HepG2 (cell line): Measurements from ENCODE around the gene MGAT4D. TPM values are rescaled to one million over a fixed set of nuclear protein-coding genes. Genes with fewer than 3 reads are reported as not detected.

ENCODE experiments used
- BRCA1 ChIP-seq: sonication (generic); formaldehyde crosslinking; IDR thresholded peaks from 2 replicates; pipeline ENCODE4 v1.4.0; 2020; ENCODE audit warnings: missing genetic modification reagents
- FOXA1 ChIP-seq, 2 experiments: fragments of 450-650 bp in 1 of 2; sonication (generic) in 1 of 2; formaldehyde crosslinking in 1 of 2; IDR thresholded peaks; 2 replicates each; pipeline versions ENCODE4 v1.4.0 to v1.6.1; 2016 to 2020; ENCODE audit warnings: missing genetic modification reagents in 1 of 2
- JUNB ChIP-seq: sonication (generic); formaldehyde crosslinking; IDR thresholded peaks from 2 replicates; pipeline ENCODE4 v1.8.0; 2022; ENCODE audit warnings: missing genetic modification reagents, mild to moderate bottlenecking, borderline replicate concordance
- MAFK ChIP-seq, 2 experiments: IDR thresholded peaks in 1 of 2; conservative IDR thresholded peaks in 1 of 2; 2 replicates each; pipeline ENCODE4 v1.6.1; 2011; ENCODE audit warnings: improper control_type of control experiment in 2 of 2, low read length in 2 of 2
- MBD4 ChIP-seq: IDR thresholded peaks from 2 replicates; pipeline ENCODE4 v1.6.1; 2012; ENCODE audit warnings: low read length, inconsistent platforms, borderline replicate concordance
- REL ChIP-seq: sonication (generic); formaldehyde crosslinking; conservative IDR thresholded peaks from 2 replicates; pipeline ENCODE4 v1.8.0; 2022; ENCODE audit warnings: mild to moderate bottlenecking, missing genetic modification reagents, moderate library complexity
- SMAD1 ChIP-seq: sonication (generic); formaldehyde crosslinking; IDR thresholded peaks from 2 replicates; pipeline ENCODE4 v1.4.0; 2020; ENCODE audit warnings: missing genetic modification reagents, low read depth, mild to moderate bottlenecking, borderline replicate concordance
- SMARCE1 ChIP-seq: fragments of 450-650 bp; IDR thresholded peaks from 2 replicates; pipeline ENCODE4 v1.6.1; 2017; ENCODE audit warnings: borderline replicate concordance
- SMC3 ChIP-seq: IDR thresholded peaks from 2 replicates; pipeline ENCODE4 v1.6.1; 2011; ENCODE audit warnings: low read length, improper control_type of control experiment
- ZBTB20 ChIP-seq: sonication (generic); formaldehyde crosslinking; IDR thresholded peaks from 2 replicates; pipeline ENCODE4 v1.8.1; 2023; ENCODE audit warnings: missing genetic modification reagents, low read depth, mild to moderate bottlenecking, borderline replicate concordance
- ZC3H4 ChIP-seq: sonication (generic); formaldehyde crosslinking; IDR thresholded peaks from 2 replicates; pipeline ENCODE4 v1.4.0; 2020; ENCODE audit warnings: missing genetic modification reagents, borderline replicate concordance
- ZFP1 ChIP-seq: IDR thresholded peaks from 2 replicates; pipeline ENCODE4 v1.6.1; 2016
- ZNF230 ChIP-seq: sonication (generic); formaldehyde crosslinking; IDR thresholded peaks from 2 replicates; pipeline ENCODE4 v1.4.0; 2020; ENCODE audit warnings: mild to moderate bottlenecking, missing genetic modification reagents
- ZNF331 ChIP-seq: sonication (generic); formaldehyde crosslinking; IDR thresholded peaks from 2 replicates; pipeline ENCODE4 v1.4.0; 2020; ENCODE audit warnings: missing genetic modification reagents
- ZNF570 ChIP-seq: sonication (generic); formaldehyde crosslinking; IDR thresholded peaks from 2 replicates; pipeline ENCODE4 v1.4.0; 2020; ENCODE audit warnings: mild to moderate bottlenecking, missing genetic modification reagents, borderline replicate concordance
- ZNF83 ChIP-seq: sonication (generic); formaldehyde crosslinking; IDR thresholded peaks from 2 replicates; pipeline ENCODE4 v1.4.0; 2020; ENCODE audit warnings: missing genetic modification reagents, mild to moderate bottlenecking, borderline replicate concordance
- polyA plus RNA-seq, 8 experiments: library from polyadenylated mRNA; depleted of rRNA in 3 of 8; stranded (reverse) in 7 of 8; unstranded in 1 of 8; fragments of >200 nt; fragmentation: Illumina TruSeq in 4 of 8; extraction: Trizol in 4 of 8; gene quantifications; 2 replicates each; pipeline versions ENCODE4 v1.2.1 to v1.2.3, GENCODE V29; 2011 to 2016; ENCODE audit warnings: low read depth in 4 of 8, missing spikeins in 1 of 8, mixed read lengths in 1 of 8; ENCODE audit not compliant: insufficient read depth in 1 of 8
- total RNA-seq, 5 experiments: library from RNA; depleted of rRNA; stranded (reverse); fragments of >200 nt; fragmentation: Illumina TruSeq; extraction: Trizol; gene quantifications; 2 replicates each; pipeline ENCODE4 v1.2.3, GENCODE V29; 2016; ENCODE audit warnings: low read depth in 1 of 5
- TF ChIP-seq, protein P1 (sequence below): sonication (generic); formaldehyde crosslinking; conservative IDR thresholded peaks from 2 replicates; pipeline ENCODE4 v1.4.0; 2020; ENCODE audit warnings: missing genetic modification reagents
- TF ChIP-seq, protein P2 (sequence below): sonication (generic); formaldehyde crosslinking; IDR thresholded peaks from 2 replicates; pipeline ENCODE4 v1.5.1; 2020; ENCODE audit warnings: missing genetic modification reagents, mild to moderate bottlenecking, borderline replicate concordance
- TF ChIP-seq, protein P3 (sequence below): sonication (generic); formaldehyde crosslinking; IDR thresholded peaks from 2 replicates; pipeline ENCODE4 v1.5.0; 2020; ENCODE audit warnings: missing genetic modification reagents, mild to moderate bottlenecking, borderline replicate concordance
- TF ChIP-seq, protein P4 (sequence below): sonication (generic); formaldehyde crosslinking; conservative IDR thresholded peaks from 2 replicates; pipeline ENCODE4 v1.5.0; 2020; ENCODE audit warnings: missing genetic modification reagents
- TF ChIP-seq, protein P5 (sequence below): sonication (generic); formaldehyde crosslinking; IDR thresholded peaks from 2 replicates; pipeline ENCODE4 v1.4.0; 2020; ENCODE audit warnings: missing genetic modification reagents

Gene MGAT4D
- total and polyA plus RNA-seq, 2 of the 13 experiments (the other 11 are each of a cell fraction or from before 2014, with no cell fraction given), result not detected

DNA sequence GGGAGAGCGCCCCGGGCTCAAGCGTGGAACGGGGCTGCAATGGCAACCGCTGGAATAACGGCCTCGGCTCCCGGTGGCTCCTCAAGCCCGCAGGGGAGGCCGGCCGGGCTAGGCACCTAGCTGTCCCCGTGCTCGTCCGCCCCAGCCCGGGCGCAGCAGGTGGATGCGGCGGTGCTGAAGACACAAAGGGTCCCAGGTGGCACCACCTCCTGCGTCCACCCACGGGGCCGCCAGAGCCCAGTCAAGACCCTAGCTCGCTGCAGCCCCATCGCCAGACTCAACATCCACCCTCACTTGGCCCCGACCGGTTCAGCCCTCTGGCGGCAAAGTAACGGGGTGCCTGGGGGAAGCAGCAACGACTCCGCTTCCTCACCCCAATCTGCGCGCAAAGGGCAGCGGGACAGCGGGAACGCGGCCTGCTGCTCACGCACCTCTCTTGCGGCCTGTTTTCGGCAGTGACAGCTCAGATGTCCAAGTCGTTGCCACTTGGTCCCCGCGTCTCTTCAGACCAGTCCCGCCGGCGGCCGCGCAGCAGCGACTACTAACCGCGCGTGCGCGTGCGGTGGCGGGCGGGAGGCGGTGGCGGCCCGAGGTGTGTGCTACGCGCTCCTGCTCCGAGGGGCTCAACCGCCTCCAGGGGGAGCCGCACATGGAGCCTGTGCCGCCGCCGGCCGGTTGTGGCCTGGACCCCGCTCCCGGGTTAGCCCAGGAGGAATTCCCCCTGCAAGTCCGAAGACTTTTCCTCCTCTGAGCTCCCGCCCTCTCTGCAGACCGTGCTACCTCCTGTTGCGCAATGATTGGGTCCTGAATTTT lies 70.8 kb downstream of the MGAT4D start, which contains the start of gene CLGN (continued):
- no peak for TF ChIP-seq JUNB (CRISPR knock-in tag)
- TF ChIP-seq, protein P1, sequence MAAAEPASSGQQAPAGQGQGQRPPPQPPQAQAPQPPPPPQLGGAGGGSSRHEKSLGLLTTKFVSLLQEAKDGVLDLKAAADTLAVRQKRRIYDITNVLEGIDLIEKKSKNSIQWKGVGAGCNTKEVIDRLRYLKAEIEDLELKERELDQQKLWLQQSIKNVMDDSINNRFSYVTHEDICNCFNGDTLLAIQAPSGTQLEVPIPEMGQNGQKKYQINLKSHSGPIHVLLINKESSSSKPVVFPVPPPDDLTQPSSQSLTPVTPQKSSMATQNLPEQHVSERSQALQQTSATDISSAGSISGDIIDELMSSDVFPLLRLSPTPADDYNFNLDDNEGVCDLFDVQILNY (CRISPR knock-in tag), result 0 out of 2 replicates have a peak, but pooled peaks have one; percentile 27
- no peak for TF ChIP-seq SMC3
- TF ChIP-seq, protein P2, sequence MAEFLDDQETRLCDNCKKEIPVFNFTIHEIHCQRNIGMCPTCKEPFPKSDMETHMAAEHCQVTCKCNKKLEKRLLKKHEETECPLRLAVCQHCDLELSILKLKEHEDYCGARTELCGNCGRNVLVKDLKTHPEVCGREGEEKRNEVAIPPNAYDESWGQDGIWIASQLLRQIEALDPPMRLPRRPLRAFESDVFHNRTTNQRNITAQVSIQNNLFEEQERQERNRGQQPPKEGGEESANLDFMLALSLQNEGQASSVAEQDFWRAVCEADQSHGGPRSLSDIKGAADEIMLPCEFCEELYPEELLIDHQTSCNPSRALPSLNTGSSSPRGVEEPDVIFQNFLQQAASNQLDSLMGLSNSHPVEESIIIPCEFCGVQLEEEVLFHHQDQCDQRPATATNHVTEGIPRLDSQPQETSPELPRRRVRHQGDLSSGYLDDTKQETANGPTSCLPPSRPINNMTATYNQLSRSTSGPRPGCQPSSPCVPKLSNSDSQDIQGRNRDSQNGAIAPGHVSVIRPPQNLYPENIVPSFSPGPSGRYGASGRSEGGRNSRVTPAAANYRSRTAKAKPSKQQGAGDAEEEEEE (CRISPR knock-in tag), result no peak
- no peak for TF ChIP-seq ZNF570 (CRISPR knock-in tag)
- TF ChIP-seq ZNF331, result peak; percentile 63; the same call in 1 of the 2 replicates
- peak; percentile 56; the same call in 1 of the 2 replicates for TF ChIP-seq SMAD1 (CRISPR knock-in tag)
- TF ChIP-seq, protein P3, sequence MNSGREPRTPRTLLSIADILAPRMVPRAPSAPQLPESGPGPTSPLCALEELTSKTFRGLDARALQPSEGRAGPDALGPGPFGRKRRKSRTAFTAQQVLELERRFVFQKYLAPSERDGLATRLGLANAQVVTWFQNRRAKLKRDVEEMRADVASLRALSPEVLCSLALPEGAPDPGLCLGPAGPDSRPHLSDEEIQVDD (CRISPR knock-in tag), result peak; percentile 40; the same call in 1 of the 2 replicates
- TF ChIP-seq REL (CRISPR knock-in tag), result peak; percentile 61; the same call in 1 of the 2 replicates
- TF ChIP-seq ZBTB20 (CRISPR knock-in tag), result 0 out of 2 replicates have a peak, but pooled peaks have one; percentile 27
- TF ChIP-seq ZNF83, result 0 out of 2 replicates have a peak, but pooled peaks have one; percentile 24
- TF ChIP-seq, protein P4, sequence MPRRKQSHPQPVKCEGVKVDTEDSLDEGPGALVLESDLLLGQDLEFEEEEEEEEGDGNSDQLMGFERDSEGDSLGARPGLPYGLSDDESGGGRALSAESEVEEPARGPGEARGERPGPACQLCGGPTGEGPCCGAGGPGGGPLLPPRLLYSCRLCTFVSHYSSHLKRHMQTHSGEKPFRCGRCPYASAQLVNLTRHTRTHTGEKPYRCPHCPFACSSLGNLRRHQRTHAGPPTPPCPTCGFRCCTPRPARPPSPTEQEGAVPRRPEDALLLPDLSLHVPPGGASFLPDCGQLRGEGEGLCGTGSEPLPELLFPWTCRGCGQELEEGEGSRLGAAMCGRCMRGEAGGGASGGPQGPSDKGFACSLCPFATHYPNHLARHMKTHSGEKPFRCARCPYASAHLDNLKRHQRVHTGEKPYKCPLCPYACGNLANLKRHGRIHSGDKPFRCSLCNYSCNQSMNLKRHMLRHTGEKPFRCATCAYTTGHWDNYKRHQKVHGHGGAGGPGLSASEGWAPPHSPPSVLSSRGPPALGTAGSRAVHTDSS (CRISPR knock-in tag), result no peak
- no peak for TF ChIP-seq MBD4
- TF ChIP-seq SMARCE1, result no peak
- TF ChIP-seq ZFP1 (CRISPR knock-in tag), result no peak
- TF ChIP-seq BRCA1 (CRISPR knock-in tag), result 0 out of 2 replicates have a peak, but pooled peaks have one; percentile 67
- no peak for TF ChIP-seq FOXA1 (IDR thresholded peaks at IDR 0.05)
- TF ChIP-seq FOXA1 (CRISPR knock-in tag; IDR thresholded peaks at IDR 0.05), result no peak
- no peak for TF ChIP-seq ZC3H4
- no peak for TF ChIP-seq MAFK (conservative IDR thresholded peaks at IDR 0.05 in 1 of 2, IDR thresholded peaks at IDR 0.05 in 1 of 2; ENCODE audit: low read length in 2 of 2)
- TF ChIP-seq ZNF230 (CRISPR knock-in tag), result peak; percentile 78; the same call in 1 of the 2 replicates
- TF ChIP-seq, protein P5, sequence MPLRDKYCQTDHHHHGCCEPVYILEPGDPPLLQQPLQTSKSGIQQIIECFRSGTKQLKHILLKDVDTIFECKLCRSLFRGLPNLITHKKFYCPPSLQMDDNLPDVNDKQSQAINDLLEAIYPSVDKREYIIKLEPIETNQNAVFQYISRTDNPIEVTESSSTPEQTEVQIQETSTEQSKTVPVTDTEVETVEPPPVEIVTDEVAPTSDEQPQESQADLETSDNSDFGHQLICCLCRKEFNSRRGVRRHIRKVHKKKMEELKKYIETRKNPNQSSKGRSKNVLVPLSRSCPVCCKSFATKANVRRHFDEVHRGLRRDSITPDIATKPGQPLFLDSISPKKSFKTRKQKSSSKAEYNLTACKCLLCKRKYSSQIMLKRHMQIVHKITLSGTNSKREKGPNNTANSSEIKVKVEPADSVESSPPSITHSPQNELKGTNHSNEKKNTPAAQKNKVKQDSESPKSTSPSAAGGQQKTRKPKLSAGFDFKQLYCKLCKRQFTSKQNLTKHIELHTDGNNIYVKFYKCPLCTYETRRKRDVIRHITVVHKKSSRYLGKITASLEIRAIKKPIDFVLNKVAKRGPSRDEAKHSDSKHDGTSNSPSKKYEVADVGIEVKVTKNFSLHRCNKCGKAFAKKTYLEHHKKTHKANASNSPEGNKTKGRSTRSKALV, result peak; percentile 78
